HG02798 (cell line): ENCODE measurements around the gene CHCHD2.
"Not testable (repeated sequence)": the region's sequence is repeated elsewhere in the genome, so short reads cannot be mapped to it uniquely, and the experiment has no call there.

ENCODE experiments used
- ATAC-seq: cut with Tn5 transposase; IDR thresholded peaks from one replicate; pipeline ENCODE4 v1.9.1; 2021; ENCODE audit warnings: mild to moderate bottlenecking; ENCODE audit not compliant: unreplicated experiment, poor library complexity

CHCHD2 gene

GRCh38 chr7:56086761-56087160, 19.5 kb downstream of the CHCHD2 start:
- no peak for ATAC-seq

DNA sequence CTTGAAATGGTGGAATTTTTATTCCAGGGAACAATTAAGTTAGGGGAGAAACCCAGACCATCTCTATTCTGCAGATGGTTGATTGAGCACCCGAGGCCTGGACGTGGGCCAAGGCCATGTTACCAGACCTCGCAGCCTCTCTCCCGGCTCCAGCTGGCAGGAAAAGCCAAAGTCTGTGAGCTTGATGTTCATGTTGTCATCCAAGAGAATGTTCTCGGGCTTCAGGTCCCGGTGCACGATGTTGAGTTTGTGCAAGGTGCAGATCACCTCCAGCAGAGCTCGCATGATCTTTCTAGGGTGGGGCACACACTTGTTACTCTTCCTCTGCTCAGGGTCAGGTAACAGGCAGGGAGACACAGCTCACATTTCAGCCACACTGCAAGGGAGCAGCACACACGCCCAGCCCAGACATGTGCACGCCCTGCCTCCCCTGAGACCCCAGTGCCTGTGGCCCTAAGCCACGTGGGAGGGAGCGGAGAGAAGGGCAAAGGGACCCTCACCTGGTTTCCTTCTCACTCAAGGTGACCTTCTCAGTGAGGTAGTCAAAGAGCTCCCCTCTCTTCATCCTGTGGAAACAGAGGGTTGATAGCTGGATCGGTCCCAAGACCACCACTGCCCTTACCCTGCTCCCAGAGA, 23.0 kb downstream of the CHCHD2 start:
- ATAC-seq: no peak

GRCh38 chr7:56081626-56082340, 24.5 kb downstream of the CHCHD2 start:
- ATAC-seq: no peak

DNA sequence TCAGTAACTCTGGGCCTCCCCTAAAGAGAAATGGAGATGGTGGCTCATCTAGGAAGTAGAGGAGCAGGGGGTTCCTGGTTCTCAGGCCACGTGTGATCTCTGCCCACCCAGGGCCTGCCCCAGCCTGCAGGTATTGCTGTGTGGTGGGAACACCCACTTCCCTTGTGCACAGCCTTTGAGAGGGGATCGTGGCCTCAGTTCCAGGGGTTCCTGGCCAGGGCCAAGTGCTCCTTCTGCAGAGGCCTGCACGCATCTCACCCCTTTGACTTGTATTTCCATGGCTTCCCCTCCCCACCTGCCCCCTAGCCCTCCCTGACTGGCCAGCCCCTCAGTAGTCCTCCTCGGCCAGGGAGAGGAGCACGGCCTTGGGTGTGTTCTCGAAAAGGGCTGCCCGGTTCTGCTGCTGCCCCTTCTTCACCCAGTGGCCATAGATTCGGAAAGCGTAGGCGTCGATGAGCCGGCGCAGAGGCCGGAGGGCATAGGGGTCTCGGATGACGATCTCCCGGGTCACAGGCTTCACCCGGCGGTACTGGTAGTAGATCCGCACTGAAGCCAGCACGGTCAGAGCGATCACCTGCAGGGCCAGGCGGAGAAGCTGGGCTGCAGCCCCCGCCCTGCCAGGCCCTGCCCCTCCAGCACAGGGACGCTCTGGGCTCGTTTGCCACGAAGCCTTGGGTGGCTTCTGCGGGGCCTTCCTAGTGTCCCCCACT, 25.4 kb downstream of the CHCHD2 start:
- not testable (repeated sequence) for ATAC-seq

- ATAC-seq: no peak
These were observed 26.7 kb downstream of the CHCHD2 start for GRCh38 chr7:56079450-56080185.

- no peak for ATAC-seq
These were observed 28.1 kb downstream of the CHCHD2 start for GRCh38 chr7:56078196-56078595.

- ATAC-seq: no peak
These were observed 28.6 kb downstream of the CHCHD2 start for GRCh38 chr7:56077681-56078080.

GRCh38 chr7:56074371-56074791, 31.9 kb downstream of the CHCHD2 start:
- ATAC-seq: peak; percentile 94

GRCh38 chr7:56066376-56066775, 39.9 kb downstream of the CHCHD2 start:
- ATAC-seq: not testable (repeated sequence)

GRCh38 chr7:56063882-56064625, 42.2 kb downstream of the CHCHD2 start, which contains the start of gene SUMF2:
TSS of gene SUMF2 (plus strand) at chr7:56064286. CDS start at chr7:56064312, 26 bp downstream.
- peak; percentile 92 for ATAC-seq

DNA sequence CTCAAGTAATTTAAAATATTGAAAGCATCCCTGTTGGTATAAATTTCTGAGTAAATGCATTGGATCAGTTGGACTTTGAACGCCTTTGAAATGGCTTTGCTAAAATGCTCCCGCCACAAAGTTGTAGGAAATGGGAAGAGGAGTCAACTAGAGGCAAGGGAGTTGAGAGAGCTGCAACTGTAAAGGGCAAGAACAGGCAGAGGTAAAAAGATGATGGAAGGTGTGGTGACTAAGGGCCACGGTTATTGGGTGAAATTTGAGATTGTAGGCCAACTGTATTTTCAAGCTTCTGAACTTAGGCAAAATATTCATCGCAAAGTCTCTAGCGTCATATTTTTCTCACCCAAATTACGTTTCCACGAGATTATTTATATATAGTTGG, 42.8 kb downstream of the CHCHD2 start:
- ATAC-seq: no peak

DNA sequence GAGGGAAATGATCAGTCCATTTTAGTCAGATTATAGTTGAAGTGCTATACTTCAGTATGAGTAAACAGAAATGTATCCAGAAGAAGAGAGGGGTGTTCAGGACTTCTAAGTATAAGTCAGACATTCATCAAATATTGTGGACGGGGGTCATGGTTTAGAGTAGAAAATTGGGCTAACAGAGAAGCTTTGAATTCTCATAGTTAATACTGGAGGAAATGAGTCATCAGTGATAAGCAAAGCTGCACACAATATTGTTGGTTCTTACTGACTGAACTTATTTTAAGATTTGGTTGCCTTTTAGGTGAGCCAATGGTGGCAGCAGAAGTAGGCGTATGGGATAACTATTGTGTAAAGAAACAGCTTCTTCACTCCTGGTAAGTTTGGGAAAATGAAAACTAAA, 43.9 kb downstream of the CHCHD2 start:
- no peak for ATAC-seq

DNA sequence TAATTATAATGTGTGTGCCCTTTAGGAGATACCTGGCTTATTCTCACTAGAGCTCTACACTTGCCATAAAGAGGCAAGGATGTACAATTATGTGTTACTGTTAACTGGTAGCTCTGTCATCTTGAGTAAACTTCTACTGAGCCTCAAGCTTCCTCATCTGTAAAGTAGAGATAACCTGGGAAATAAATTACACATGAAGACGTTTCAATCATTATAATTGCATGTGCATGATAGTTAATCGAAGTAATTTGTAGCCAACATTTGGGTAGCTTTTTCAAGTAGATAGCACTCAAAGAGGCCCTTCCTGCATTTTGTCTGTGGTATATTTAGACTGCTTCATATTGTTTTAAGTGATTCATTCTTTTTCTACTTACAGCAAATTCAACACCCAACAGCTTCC, 52.3 kb downstream of the CHCHD2 start:
- ATAC-seq: no peak

DNA sequence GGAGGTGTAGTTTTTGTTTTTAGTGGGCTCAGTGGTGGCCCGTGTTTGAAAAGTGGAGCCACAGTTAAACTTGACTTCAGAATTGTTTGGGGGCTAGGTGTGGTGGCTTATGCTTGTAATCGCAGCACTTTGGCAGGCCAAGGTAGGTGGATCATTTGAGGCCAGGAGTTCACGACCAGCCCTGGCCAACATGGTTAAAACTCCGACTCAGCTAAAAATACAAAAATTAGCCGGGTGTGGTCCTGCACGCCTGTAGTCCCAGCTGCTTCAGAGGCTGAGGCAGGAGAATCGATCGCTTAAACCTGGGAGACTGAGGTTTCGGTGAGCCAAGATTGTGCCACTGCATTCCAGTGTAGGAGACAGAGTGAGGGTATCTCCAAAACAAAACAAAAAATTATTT, 52.9 kb downstream of the CHCHD2 start:
- no peak for ATAC-seq
